GM21717 (cell line): Measurements from ENCODE around the gene CD320.

ENCODE experiments used
- ATAC-seq: cut with Tn5 transposase; IDR thresholded peaks from one replicate; pipeline ENCODE4 v1.9.1; 2021; ENCODE audit warnings: mild to moderate bottlenecking, moderate library complexity; ENCODE audit not compliant: unreplicated experiment

The CD320 gene

DNA sequence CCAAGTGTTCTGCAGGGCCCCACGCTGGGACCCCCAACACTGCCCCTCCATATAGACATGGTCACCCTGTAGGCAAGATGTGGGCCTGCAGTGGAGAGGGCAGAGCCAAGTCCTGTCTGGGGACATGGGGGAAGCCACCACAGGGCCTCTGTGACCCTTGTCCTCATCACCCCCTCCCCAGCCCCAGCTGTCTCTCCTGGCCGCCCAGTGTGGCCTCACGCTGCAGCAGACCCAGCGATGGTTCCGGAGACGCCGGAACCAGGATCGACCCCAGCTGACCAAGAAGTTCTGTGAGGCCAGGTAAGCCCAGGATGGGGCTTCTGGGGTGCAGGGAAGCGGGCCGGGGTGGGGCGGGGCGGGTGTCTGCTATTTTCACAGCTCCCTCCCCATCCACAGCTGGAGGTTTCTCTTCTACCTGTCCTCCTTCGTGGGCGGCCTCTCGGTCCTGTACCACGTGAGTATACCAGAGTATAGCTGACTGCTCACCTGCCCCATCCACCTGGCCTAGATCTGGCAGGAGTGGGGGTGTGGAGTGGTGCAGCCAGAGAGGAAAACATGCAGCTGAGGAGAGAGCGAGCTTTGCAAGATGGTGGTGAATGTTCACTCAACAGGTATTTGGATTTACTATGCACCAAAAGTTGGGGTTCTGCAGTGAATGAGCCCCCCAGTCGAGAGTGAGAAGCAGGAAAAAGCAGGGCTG lies 52.6 kb downstream of the CD320 start:
- ATAC-seq: no peak

- no peak for ATAC-seq
These were observed 53.7 kb downstream of the CD320 start for GRCh38 chr19:8254286-8255001.

DNA sequence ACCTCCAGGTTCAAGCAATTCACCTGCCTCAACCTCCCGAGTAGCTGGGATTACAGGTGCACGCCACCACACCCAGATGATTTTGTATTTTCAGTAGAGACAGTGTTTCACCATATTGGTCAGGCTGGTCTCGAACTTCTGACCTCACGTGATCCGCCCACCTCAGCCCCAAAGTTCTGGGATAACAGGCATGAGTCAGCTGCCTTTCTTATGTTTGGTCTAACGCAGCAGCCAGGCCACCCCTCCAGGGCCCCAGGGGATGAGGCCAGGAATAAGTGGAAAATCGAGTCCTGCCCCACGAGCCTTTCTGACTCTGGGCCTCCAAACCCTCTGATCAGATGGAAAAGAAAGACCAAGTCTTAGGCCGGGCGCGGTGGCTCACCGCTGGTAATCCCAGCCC lies 54.5 kb downstream of the CD320 start:
- no peak for ATAC-seq

- ATAC-seq: no peak
These were observed 55.1 kb downstream of the CD320 start for GRCh38 chr19:8252922-8253589.
